HEK293 (cell line): ENCODE measurements around the gene NONO.
"Not testable (repeated sequence)": the region's sequence is repeated elsewhere in the genome, so short reads cannot be mapped to it uniquely, and the experiment has no call there.

Experiments used
- CTCF ChIA-PET: fragments of 350-600 bp; formaldehyde crosslinking; extraction: SDS; loops from one replicate; lab custom pipeline; 2021; ENCODE audit warnings: antibody characterized with exemption; lab: Yijun Ruan, JAX
- POLR2A ChIA-PET: fragments of 300-600 bp; formaldehyde crosslinking; extraction: SDS; loops from one replicate; lab custom pipeline; 2020; ENCODE audit warnings: antibody characterized with exemption, inconsistent platforms; lab: Yijun Ruan, JAX
- H3K27ac ChIP-seq: fragments of 200-500 bp; sonication (Bioruptor generic); 2 replicates; pipeline ENCODE4 v1.5.1; 2014; ENCODE audit warnings: low read depth, low read length, control low read depth, inconsistent platforms; ENCODE audit errors: extremely low read depth
- H3K36me3 ChIP-seq, 2 experiments: fragments of 200-500 bp in 1 of 2; sonication (Bioruptor generic) in 1 of 2; 1 replicate in 1 of 2; 2 replicates in 1 of 2; pipeline ENCODE4 v1.5.1; 2014 to 2017; ENCODE audit warnings: inconsistent platforms in 2 of 2, low read length in 2 of 2; ENCODE audit not compliant: control insufficient read depth in 2 of 2, insufficient read depth in 1 of 2
- H3K4me1 ChIP-seq: fragments of 200-500 bp; sonication (Bioruptor generic); 2 replicates; pipeline ENCODE4 v1.5.1; 2014; ENCODE audit warnings: mild to moderate bottlenecking, low read length, inconsistent platforms; ENCODE audit not compliant: control insufficient read depth, insufficient read depth
- H3K4me3 ChIP-seq: 2 replicates; pipeline ENCODE4 v1.5.1; 2011; ENCODE audit warnings: low read depth, mild to moderate bottlenecking, control low read depth, low read length, moderate library complexity
- H3K9me3 ChIP-seq: fragments of 200-500 bp; sonication (Bioruptor generic); 2 replicates; pipeline ENCODE4 v1.5.1; 2014; ENCODE audit warnings: low read depth, low read length, inconsistent platforms; ENCODE audit not compliant: control insufficient read depth, insufficient read depth
- ATF2 ChIP-seq: fragments of 450-650 bp; formaldehyde crosslinking; IDR thresholded peaks from 2 replicates; pipeline ENCODE4 v1.5.1; 2016; ENCODE audit warnings: missing biosample characterization, missing genetic modification characterization, low read depth
- GLI2 ChIP-seq: fragments of 450-650 bp; formaldehyde crosslinking; IDR thresholded peaks from 2 replicates; pipeline ENCODE4; 2017; ENCODE audit warnings: missing biosample characterization, missing genetic modification characterization, low read depth, borderline replicate concordance
- KLF7 ChIP-seq: fragments of 450-650 bp; formaldehyde crosslinking; IDR thresholded peaks from 2 replicates; pipeline ENCODE4 v1.5.1; 2016; ENCODE audit warnings: missing biosample characterization, missing genetic modification characterization, borderline replicate concordance
- REST ChIP-seq: fragments of 450-650 bp; formaldehyde crosslinking; IDR thresholded peaks from 2 replicates; pipeline ENCODE4 v1.5.1; 2016; ENCODE audit warnings: missing biosample characterization, missing genetic modification characterization
- ZFHX2 ChIP-seq: fragments of 450-650 bp; formaldehyde crosslinking; conservative IDR thresholded peaks from 2 replicates; pipeline ENCODE4 v1.5.1; 2016; ENCODE audit warnings: missing biosample characterization, missing genetic modification characterization
- ZNF157 ChIP-seq: fragments of 450-650 bp; formaldehyde crosslinking; IDR thresholded peaks from 2 replicates; pipeline ENCODE4 v1.5.1; 2016; ENCODE audit warnings: missing biosample characterization, missing genetic modification characterization
- ZNF280D ChIP-seq: fragments of 450-650 bp; formaldehyde crosslinking; IDR thresholded peaks from 2 replicates; pipeline ENCODE4 v1.5.1; 2016; ENCODE audit warnings: missing biosample characterization, missing genetic modification characterization
- ZNF391 ChIP-seq: fragments of 450-650 bp; formaldehyde crosslinking; IDR thresholded peaks from 2 replicates; pipeline ENCODE4 v1.5.1; 2016; ENCODE audit warnings: low read depth, missing biosample characterization, missing genetic modification characterization, borderline replicate concordance
- ZNF398 ChIP-seq: fragments of 450-650 bp; formaldehyde crosslinking; IDR thresholded peaks from 2 replicates; pipeline ENCODE4 v1.5.1; 2017; ENCODE audit warnings: missing biosample characterization, missing genetic modification characterization
- ZNF48 ChIP-seq: fragments of 450-650 bp; formaldehyde crosslinking; IDR thresholded peaks from 2 replicates; pipeline ENCODE4 v1.5.1; 2016; ENCODE audit warnings: missing biosample characterization, missing genetic modification characterization
- ZNF488 ChIP-seq: fragments of 450-650 bp; formaldehyde crosslinking; IDR thresholded peaks from 2 replicates; pipeline ENCODE4 v1.5.1; 2016; ENCODE audit warnings: missing biosample characterization, missing genetic modification characterization
- ZNF521 ChIP-seq: fragments of 450-650 bp; formaldehyde crosslinking; IDR thresholded peaks from 2 replicates; pipeline ENCODE4 v1.5.1; 2017; ENCODE audit warnings: missing biosample characterization, mild to moderate bottlenecking, missing genetic modification characterization
- ZNF561 ChIP-seq: fragments of 450-650 bp; IDR thresholded peaks from 2 replicates; pipeline ENCODE4 v1.5.1; 2018; ENCODE audit warnings: missing biosample characterization, missing genetic modification characterization, borderline replicate concordance
- ZNF670 ChIP-seq: fragments of 450-650 bp; formaldehyde crosslinking; IDR thresholded peaks from 2 replicates; pipeline ENCODE4 v1.5.1; 2016; ENCODE audit warnings: missing biosample characterization, missing genetic modification characterization, low read depth
- ZNF830 ChIP-seq: fragments of 450-650 bp; IDR thresholded peaks from 2 replicates; pipeline ENCODE4 v1.5.0; 2018; ENCODE audit warnings: missing biosample characterization, missing genetic modification characterization, low read depth, mild to moderate bottlenecking, moderate library complexity

Gene NONO

GRCh38 chrX:71315917-71316316 lies 32.5 kb downstream of the NONO start:
- no peaks in the 10 kb centered on the region; a peak in 1 of 3 replicates for H3K36me3 ChIP-seq
- ChIA-PET CTCF (no interaction called here), POLR2A (no interaction called here)
- H3K4me3 ChIP-seq, result no peak overlapping the region
- TF ChIP-seq ZNF670 (tag by site-specific recombination), result no peak
- TF ChIP-seq REST (tag by site-specific recombination), result no peak
- no peak for TF ChIP-seq GLI2 (tag by site-specific recombination)
- no peak for TF ChIP-seq ZNF830
- TF ChIP-seq ZNF48 (tag by site-specific recombination), result no peak
- no peak for TF ChIP-seq ZNF398 (tag by site-specific recombination)
- TF ChIP-seq ZNF488 (tag by site-specific recombination), result no peak
- TF ChIP-seq ZNF280D (tag by site-specific recombination), result no peak
- no peak for TF ChIP-seq ZNF391 (tag by site-specific recombination)
- no peak for TF ChIP-seq ZNF521 (tag by site-specific recombination)
- no peak for TF ChIP-seq ZNF561
- no peak for TF ChIP-seq ZFHX2 (tag by site-specific recombination)
- TF ChIP-seq KLF7, result no peak
- TF ChIP-seq ZNF157 (tag by site-specific recombination), result no peak
- TF ChIP-seq ATF2 (tag by site-specific recombination), result no peak
- H3K4me1 ChIP-seq, result no peaks in the 10 kb centered on the region
- H3K27ac ChIP-seq, result no peak overlapping the region
- H3K9me3 ChIP-seq, result no peaks in the 10 kb centered on the region

- CTCF ChIA-PET, H3K27ac ChIP-seq, POLR2A ChIA-PET, H3K4me1 ChIP-seq, H3K9me3 ChIP-seq, H3K4me3 ChIP-seq, H3K36me3 ChIP-seq: not testable (repeated sequence)
Measured at GRCh38 chrX:71316959-71317358, 33.5 kb downstream of the NONO start.
